ENCODE results near the gene FLT1.

DNA sequence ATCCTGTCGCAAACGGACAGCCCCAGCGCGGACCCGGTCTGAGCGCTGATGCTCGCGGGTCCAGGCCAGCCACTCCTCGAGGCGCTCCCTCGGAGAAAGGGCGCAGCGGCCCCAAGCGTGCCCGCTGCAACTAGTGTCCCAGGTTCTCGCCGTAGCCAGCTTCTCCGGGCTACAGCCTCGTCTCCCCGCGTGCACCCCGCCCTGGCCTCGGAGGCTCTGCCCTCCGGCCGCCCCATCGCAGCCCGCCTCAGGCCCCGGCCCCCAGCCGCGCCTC is 487 bp downstream of the FLT1 start:
- TF ChIP-seq, protein P1, sequence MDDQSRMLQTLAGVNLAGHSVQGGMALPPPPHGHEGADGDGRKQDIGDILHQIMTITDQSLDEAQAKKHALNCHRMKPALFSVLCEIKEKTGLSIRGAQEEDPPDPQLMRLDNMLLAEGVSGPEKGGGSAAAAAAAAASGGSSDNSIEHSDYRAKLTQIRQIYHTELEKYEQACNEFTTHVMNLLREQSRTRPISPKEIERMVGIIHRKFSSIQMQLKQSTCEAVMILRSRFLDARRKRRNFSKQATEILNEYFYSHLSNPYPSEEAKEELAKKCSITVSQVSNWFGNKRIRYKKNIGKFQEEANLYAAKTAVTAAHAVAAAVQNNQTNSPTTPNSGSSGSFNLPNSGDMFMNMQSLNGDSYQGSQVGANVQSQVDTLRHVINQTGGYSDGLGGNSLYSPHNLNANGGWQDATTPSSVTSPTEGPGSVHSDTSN (IDR thresholded peaks at IDR 0.05) = no peak
- no peak for TF ChIP-seq ZFP36 (IDR thresholded peaks at IDR 0.05; ENCODE audit: borderline replicate concordance, partially characterized antibody)

All from A549 (cell line).